Thymus (tissue), 11 donors: ENCODE results near the gene GNG12. TPM values are rescaled to one million over a fixed set of nuclear protein-coding genes. Genes with fewer than 3 reads are reported as not detected.
"Not testable (repeated sequence)": the region's sequence is repeated elsewhere in the genome, so short reads cannot be mapped to it uniquely, and the experiment has no call there.

Experiments used
- DNase-seq, 9 donors: peaks; one replicate each; pipeline ENCODE4 v3.0.0-alpha.2; 2013; ENCODE audit warnings: low spot score in 9 of 9, low read depth in 6 of 9, missing footprints in 1 of 9
- H3K27ac ChIP-seq, 2 donors: one replicate each; pipeline ENCODE4 v1.5.1; 2013; ENCODE audit warnings: control low read depth in 1 of 2, low read depth in 1 of 2, low read length in 1 of 2, mild to moderate bottlenecking in 1 of 2, moderate library complexity in 1 of 2
- H3K27me3 ChIP-seq, 2 donors: one replicate each; pipeline ENCODE4 v1.5.1; 2013; ENCODE audit warnings: low read length in 1 of 2; ENCODE audit not compliant: control insufficient read depth in 2 of 2, insufficient read depth in 1 of 2
- H3K36me3 ChIP-seq, 2 donors: one replicate each; pipeline ENCODE4 v1.5.1; 2013; ENCODE audit warnings: low read length in 1 of 2, mild to moderate bottlenecking in 1 of 2, moderate library complexity in 1 of 2; ENCODE audit not compliant: control insufficient read depth in 2 of 2, insufficient read depth in 2 of 2
- H3K4me1 ChIP-seq, 2 donors: one replicate each; pipeline ENCODE4 v1.5.1; 2013; ENCODE audit warnings: low read length in 2 of 2; ENCODE audit not compliant: control insufficient read depth in 2 of 2, insufficient read depth in 2 of 2
- H3K4me3 ChIP-seq, 2 donors: one replicate each; pipeline ENCODE4 v1.5.1; 2013; ENCODE audit warnings: low read length in 2 of 2, control low read depth in 1 of 2, mild to moderate bottlenecking in 1 of 2
- H3K9me3 ChIP-seq, 2 donors: one replicate each; pipeline ENCODE4 v1.5.1; 2013; ENCODE audit warnings: low read length in 1 of 2, mild to moderate bottlenecking in 1 of 2; ENCODE audit not compliant: control insufficient read depth in 2 of 2, insufficient read depth in 1 of 2
- WGBS: extraction: QIAGEN DNeasy Blood & Tissue Kit; methylation state at CpG from one replicate; pipeline ENCODE4 v1.1.7; 2013; 5-methylcytosine and 5-hydroxymethylcytosine counted together
- polyA plus RNA-seq: library from polyadenylated mRNA; stranded (reverse); fragments of 200-250 nt; gene quantifications from one replicate; pipeline ENCODE4 v1.2.3, GENCODE V29; 2013
- total RNA-seq: library from RNA; stranded (reverse); fragments of 120-200 nt; gene quantifications from one replicate; pipeline ENCODE4 v1.2.4, GENCODE V29; 2013
- donor health status: healthy.

Gene GNG12
- total and polyA plus RNA-seq, 2 donors = 14.8 to 19.3 TPM

GRCh38 chr1:67668660-67669059, 164.6 kb downstream of the GNG12 start:
- H3K4me3 ChIP-seq = no peak overlapping the region
- 75% methylated on average over 1 of the region's 1 CpG for WGBS
- H3K36me3 ChIP-seq = no peaks in the 10 kb centered on the region
- no peaks in the 10 kb centered on the region for H3K27me3 ChIP-seq
- no peaks in the 10 kb centered on the region for H3K9me3 ChIP-seq
- H3K27ac ChIP-seq = no peak overlapping the region
- no peak for DNase-seq
- no peaks in the 10 kb centered on the region for H3K4me1 ChIP-seq

- H3K36me3 ChIP-seq = no peaks in the 10 kb centered on the region
- 96% methylated on average over 5 of the region's 5 CpGs for WGBS
- no peak overlapping the region for H3K27ac ChIP-seq
- no peaks in the 10 kb centered on the region for H3K27me3 ChIP-seq
- H3K9me3 ChIP-seq = no peaks in the 10 kb centered on the region
- no peak for DNase-seq
- no peaks in the 10 kb centered on the region for H3K4me1 ChIP-seq
- no peak overlapping the region for H3K4me3 ChIP-seq
These were observed 166.6 kb downstream of the GNG12 start for GRCh38 chr1:67666636-67667035.

DNA sequence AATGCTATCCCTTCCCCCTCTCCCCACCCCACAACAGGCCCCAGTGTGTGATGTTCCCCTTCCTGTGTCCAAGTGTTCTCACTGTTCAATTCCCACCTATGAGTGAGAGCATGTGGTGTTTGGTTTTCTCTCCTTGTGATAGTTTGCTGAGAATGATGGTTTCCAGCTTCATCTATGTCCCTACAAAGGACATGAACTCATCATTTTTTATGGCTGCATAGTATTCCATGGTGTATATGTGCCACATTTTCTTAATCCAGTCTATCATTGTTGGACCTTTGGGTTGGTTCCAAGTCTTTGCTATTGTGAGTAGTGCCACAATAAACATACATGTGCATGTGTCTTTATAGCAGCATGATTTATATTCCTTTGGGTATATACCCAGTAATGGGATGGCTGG, 168.0 kb downstream of the GNG12 start:
- H3K4me3 ChIP-seq, H3K9me3 ChIP-seq, DNase-seq: not testable (repeated sequence)

GRCh38 chr1:67664048-67664447, 169.2 kb downstream of the GNG12 start:
- WGBS = 81% methylated on average over 1 of the region's 1 CpG
- H3K9me3 ChIP-seq = no peaks in the 10 kb centered on the region
- DNase-seq = no peak

More for the DNA sequence above, 168.0 kb downstream of the GNG12 start:
- not testable (repeated sequence) for H3K27me3 ChIP-seq, H3K27ac ChIP-seq, H3K4me1 ChIP-seq, H3K36me3 ChIP-seq

GRCh38 chr1:67662884-67663283, 170.4 kb downstream of the GNG12 start:
- 86% methylated on average over 6 of the region's 6 CpGs for whole genome bisulfite sequencing
- DNase-seq = no peak
- H3K27me3 ChIP-seq = no peaks in the 10 kb centered on the region

More at GRCh38 chr1:67664048-67664447, 169.2 kb downstream of the GNG12 start:
- H3K27me3 ChIP-seq = no peaks in the 10 kb centered on the region
- no peaks in the 10 kb centered on the region for H3K4me1 ChIP-seq
- H3K36me3 ChIP-seq = no peaks in the 10 kb centered on the region
- H3K27ac ChIP-seq = no peak overlapping the region
- H3K4me3 ChIP-seq = no peak overlapping the region

DNA sequence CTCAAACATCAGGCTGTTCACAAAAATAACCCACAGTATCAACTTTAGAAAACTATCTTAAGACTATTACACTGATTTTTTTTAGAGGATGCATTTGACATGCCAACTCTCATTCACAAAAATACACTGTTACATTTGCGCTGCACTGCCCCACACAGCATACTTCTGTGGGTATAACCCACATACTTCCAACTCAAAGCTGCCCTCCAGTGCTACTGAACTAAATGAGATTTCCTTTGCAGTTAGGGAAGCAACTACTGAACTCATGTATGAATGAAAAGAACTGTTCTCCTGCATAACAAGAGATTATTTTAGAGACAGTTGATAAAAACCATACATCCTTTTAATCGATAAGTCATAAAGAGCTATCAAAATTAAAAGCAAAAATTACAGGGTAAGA, 174.0 kb downstream of the GNG12 start:
- H3K27me3 ChIP-seq = no peaks in the 10 kb centered on the region
- H3K4me1 ChIP-seq = no peaks in the 10 kb centered on the region
- 88% methylated on average over 2 of the region's 2 CpGs for WGBS
- H3K27ac ChIP-seq = no peak overlapping the region
- H3K4me3 ChIP-seq = no peak overlapping the region
- DNase-seq = no peak
- no peaks in the 10 kb centered on the region for H3K36me3 ChIP-seq
- no peaks in the 10 kb centered on the region for H3K9me3 ChIP-seq

More at GRCh38 chr1:67662884-67663283, 170.4 kb downstream of the GNG12 start:
- H3K4me1 ChIP-seq = no peaks in the 10 kb centered on the region
- no peaks in the 10 kb centered on the region for H3K36me3 ChIP-seq
- no peak overlapping the region for H3K27ac ChIP-seq
- H3K4me3 ChIP-seq = no peak overlapping the region
- no peaks in the 10 kb centered on the region for H3K9me3 ChIP-seq

GRCh38 chr1:67657152-67657551, 176.1 kb downstream of the GNG12 start:
- H3K4me3 ChIP-seq, H3K9me3 ChIP-seq, H3K36me3 ChIP-seq, H3K27me3 ChIP-seq, H3K4me1 ChIP-seq, DNase-seq, H3K27ac ChIP-seq: not testable (repeated sequence)
- 93% methylated on average over 1 of the region's 1 CpG for WGBS

GRCh38 chr1:67655581-67655980, 177.7 kb downstream of the GNG12 start:
- H3K4me1 ChIP-seq = no peaks in the 10 kb centered on the region
- no peak for DNase-seq
- no peaks in the 10 kb centered on the region for H3K9me3 ChIP-seq
- 98% methylated on average over 2 of the region's 2 CpGs for WGBS
- H3K36me3 ChIP-seq = no peaks in the 10 kb centered on the region
- H3K27me3 ChIP-seq = no peaks in the 10 kb centered on the region
- H3K27ac ChIP-seq = no peak overlapping the region
- no peak overlapping the region for H3K4me3 ChIP-seq

GRCh38 chr1:67653304-67653703, 180.0 kb downstream of the GNG12 start:
- Histone ChIP-seq H3K36me3 (no peaks in the 10 kb centered on the region), H3K27ac (no peak overlapping the region), H3K4me3 (no peak overlapping the region), H3K9me3 (no peaks in the 10 kb centered on the region), H3K4me1 (no peaks in the 10 kb centered on the region), H3K27me3 (no peaks in the 10 kb centered on the region)
- DNase-seq = no peak

DNA sequence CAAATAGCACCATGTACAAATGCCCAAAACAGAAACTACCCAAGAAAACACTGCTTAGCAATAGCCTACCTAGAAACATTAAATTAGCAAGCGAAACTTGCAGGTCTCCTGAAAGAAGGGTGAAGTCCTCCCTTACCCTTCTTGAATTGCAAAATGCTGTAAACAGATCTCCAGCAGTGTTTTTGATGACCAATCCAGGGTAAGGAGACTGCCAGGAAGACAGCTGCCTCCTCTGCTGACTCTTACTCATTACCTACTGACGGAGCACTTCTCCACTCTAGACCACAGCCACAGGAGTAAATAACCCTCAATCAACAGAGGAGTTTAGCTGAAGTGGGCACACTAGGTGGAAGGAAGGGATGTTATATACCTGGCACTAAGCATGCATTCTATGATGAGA, 180.5 kb downstream of the GNG12 start:
- Histone ChIP-seq H3K4me1 (no peaks in the 10 kb centered on the region), H3K27ac (no peak overlapping the region), H3K27me3 (no peaks in the 10 kb centered on the region), H3K9me3 (no peaks in the 10 kb centered on the region), H3K36me3 (no peaks in the 10 kb centered on the region), H3K4me3 (no peak overlapping the region)
- 67% methylated on average over 2 of the region's 2 CpGs for WGBS
- DNase-seq = no peak
